ENCODE data around the gene BAIAP2.

Gene BAIAP2

GRCh38 chr17:80997424-80998117, 37.4 kb upstream of the BAIAP2 start:
- DNase-seq (ENCODE audit: low spot score): peak; percentile 25
- in situ Hi-C loops (cut with MboI; ENCODE audit: low sequenced_read_pairs, unreplicated experiment): no loop called here
- no peak for TF ChIP-seq CTCF (IDR thresholded peaks at IDR 0.05; ENCODE audit: borderline replicate concordance, control extremely low read depth, extremely low read depth, insufficient read depth, missing control alignments)

- in situ Hi-C loops (cut with MboI; ENCODE audit: low sequenced_read_pairs, unreplicated experiment): no loop called here
- no peak for DNase-seq (ENCODE audit: low spot score)
- TF ChIP-seq CTCF (IDR thresholded peaks at IDR 0.05; ENCODE audit: borderline replicate concordance, control extremely low read depth, extremely low read depth, insufficient read depth, missing control alignments): no peak
Measured at GRCh38 chr17:80998118-80998747, 36.7 kb upstream of the BAIAP2 start.

- in situ Hi-C loops (cut with MboI; ENCODE audit: low sequenced_read_pairs, unreplicated experiment): no loop called here
- TF ChIP-seq CTCF (IDR thresholded peaks at IDR 0.05; ENCODE audit: borderline replicate concordance, control extremely low read depth, extremely low read depth, insufficient read depth, missing control alignments): no peak
- DNase-seq (ENCODE audit: low spot score): peak; percentile 26
Measured at GRCh38 chr17:80998748-80999535, 36.0 kb upstream of the BAIAP2 start.

- no peak for TF ChIP-seq CTCF (IDR thresholded peaks at IDR 0.05; ENCODE audit: borderline replicate concordance, control extremely low read depth, extremely low read depth, insufficient read depth, missing control alignments)
- DNase-seq (ENCODE audit: low spot score): peak; percentile 24
- in situ Hi-C loops (cut with MboI; ENCODE audit: low sequenced_read_pairs, unreplicated experiment): no loop called here
Measured at GRCh38 chr17:80999536-81000333, 35.2 kb upstream of the BAIAP2 start.

GRCh38 chr17:81000334-81000630, 34.7 kb upstream of the BAIAP2 start:
- no peak for TF ChIP-seq CTCF (IDR thresholded peaks at IDR 0.05; ENCODE audit: borderline replicate concordance, control extremely low read depth, extremely low read depth, insufficient read depth, missing control alignments)
- DNase-seq (ENCODE audit: low spot score): peak; percentile 27
- in situ Hi-C loops (cut with MboI; ENCODE audit: low sequenced_read_pairs, unreplicated experiment): no loop called here

Measured in GM13976 (cell line).